NK-92 treated with Interleukin-12 subunit alpha and Interleukin-12 subunit beta, amount 100 ng/mL, for 24 hours (cell line): ENCODE data around the gene ATP8B1.

Source experiments
- DNase-seq: peaks from one replicate; lab custom pipeline; 2025; lab: John Stamatoyannopoulos, UW

The ATP8B1 gene

GRCh38 chr18:57819119-57819518 is 16.0 kb upstream of the ATP8B1 start:
- no peak for DNase-seq

GRCh38 chr18:57816208-57816954 is 13.3 kb upstream of the ATP8B1 start:
- no peak for DNase-seq

- DNase-seq: no peak
Observed at GRCh38 chr18:57814555-57814954, 11.4 kb upstream of the ATP8B1 start.

GRCh38 chr18:57813245-57813644 is 10.1 kb upstream of the ATP8B1 start:
- DNase-seq: no peak

- DNase-seq: no peak
Observed at GRCh38 chr18:57812126-57812477, 9.0 kb upstream of the ATP8B1 start.

- no peak for DNase-seq
Observed at GRCh38 chr18:57811477-57812125, 8.5 kb upstream of the ATP8B1 start.

GRCh38 chr18:57809190-57809589 is 6.1 kb upstream of the ATP8B1 start:
- DNase-seq: no peak

- DNase-seq: no peak
Observed at GRCh38 chr18:57807336-57808117, 4.4 kb upstream of the ATP8B1 start.

- no peak for DNase-seq
Observed at GRCh38 chr18:57806978-57807285, 3.8 kb upstream of the ATP8B1 start.

GRCh38 chr18:57806201-57806977 is 3.3 kb upstream of the ATP8B1 start:
- DNase-seq: no peak

GRCh38 chr18:57805117-57805516 is 2.0 kb upstream of the ATP8B1 start:
- DNase-seq: no peak

GRCh38 chr18:57804557-57804956 is 1.4 kb upstream of the ATP8B1 start:
- DNase-seq: no peak

- DNase-seq: no peak
Observed at GRCh38 chr18:57802213-57803102, 657 bp downstream of the ATP8B1 start.

- DNase-seq: no peak
Observed at GRCh38 chr18:57801761-57802212, 1.3 kb downstream of the ATP8B1 start.

- no peak for DNase-seq
Observed at GRCh38 chr18:57801325-57801724, 1.8 kb downstream of the ATP8B1 start.

GRCh38 chr18:57798713-57799373 is 4.3 kb downstream of the ATP8B1 start:
- no peak for DNase-seq

- DNase-seq: no peak
Observed at GRCh38 chr18:57797209-57797651, 5.9 kb downstream of the ATP8B1 start.

- no peak for DNase-seq
Observed at GRCh38 chr18:57794951-57795728, 8.0 kb downstream of the ATP8B1 start.

- DNase-seq: no peak
Observed at GRCh38 chr18:57793302-57793986, 9.7 kb downstream of the ATP8B1 start.
